HG02943 (cell line): ENCODE measurements around the gene IFITM5.
"Not testable (repeated sequence)": the region's sequence is repeated elsewhere in the genome, so short reads cannot be mapped to it uniquely, and the experiment has no call there.

Experiments used
- ATAC-seq: cut with Tn5 transposase; IDR thresholded peaks from one replicate; pipeline ENCODE4 v1.9.1; 2021; ENCODE audit warnings: mild to moderate bottlenecking, low read depth, moderate library complexity; ENCODE audit not compliant: unreplicated experiment

IFITM5 gene

GRCh38 chr11:296171-297050, 2.9 kb downstream of the IFITM5 start:
- ATAC-seq, result no peak

GRCh38 chr11:295351-296170, 3.8 kb downstream of the IFITM5 start:
- ATAC-seq, result no peak

GRCh38 chr11:294780-295179, 4.5 kb downstream of the IFITM5 start:
- no peak for ATAC-seq

GRCh38 chr11:293852-294661, 5.3 kb downstream of the IFITM5 start:
- ATAC-seq, result no peak

- no peak for ATAC-seq
Measured at GRCh38 chr11:293271-293851, 6.0 kb downstream of the IFITM5 start.

- no peak for ATAC-seq
Measured at GRCh38 chr11:292211-293121, 6.9 kb downstream of the IFITM5 start.

- ATAC-seq, result no peak
Measured at GRCh38 chr11:291281-292210, 7.8 kb downstream of the IFITM5 start.

GRCh38 chr11:290621-291231, 8.6 kb downstream of the IFITM5 start:
- ATAC-seq, result no peak

GRCh38 chr11:289712-290620, 9.4 kb downstream of the IFITM5 start:
- ATAC-seq, result no peak

- ATAC-seq, result no peak
Measured at GRCh38 chr11:289398-289711, 10.0 kb downstream of the IFITM5 start.

GRCh38 chr11:288478-289397, 10.6 kb downstream of the IFITM5 start, which contains the start of gene PGGHG:
PGGHG (plus strand) TSS chr11:289126; CDS start chr11:289817, 691 bp downstream.
- no peak for ATAC-seq

GRCh38 chr11:287821-288477, 11.4 kb downstream of the IFITM5 start:
- no peak for ATAC-seq

- not testable (repeated sequence) for ATAC-seq
Measured at GRCh38 chr11:286977-287820, 12.1 kb downstream of the IFITM5 start.

GRCh38 chr11:285894-286220, 13.5 kb downstream of the IFITM5 start:
- no peak for ATAC-seq
